Measurements from ENCODE around the gene TBX21.

- TF ChIP-seq POLR2AphosphoS5 (IDR thresholded peaks at IDR 0.05; ENCODE audit: low read depth, low read length): no peak
- no peak for TF ChIP-seq REST (IDR thresholded peaks at IDR 0.05; ENCODE audit: insufficient read depth in 1 of 2, low read depth in 2 of 2, low read length in 2 of 2)
- no peak for TF ChIP-seq TAF1 (IDR thresholded peaks at IDR 0.05; ENCODE audit: borderline replicate concordance, insufficient read depth, low read length)
Observed at GRCh38 chr17:47715669-47716325, 17.2 kb upstream of the TBX21 start.
